Vagina (tissue), 2 donors: ENCODE data around the gene LZTFL1. TPM values are rescaled to one million over a fixed set of nuclear protein-coding genes. Genes with fewer than 3 reads are reported as not detected.
A peak's percentile ranks its signal among the peaks of the same experiment; 100 is the strongest.

Experiments
- DNase-seq, 2 donors: peaks; one replicate each; pipeline ENCODE4 v3.0.0-alpha.2; 2017; ENCODE audit errors: extremely low spot score in 2 of 2
- H3K27ac ChIP-seq: fragments of 200-600 bp; sonication (generic); one replicate; pipeline ENCODE4 v1.5.1; 2019
- H3K27me3 ChIP-seq: fragments of 200-600 bp; sonication (generic); one replicate; pipeline ENCODE4 v1.5.1; 2019
- H3K36me3 ChIP-seq, 2 donors: fragments of 200-600 bp; sonication (generic); one replicate each; pipeline ENCODE4 v1.5.1; 2017 to 2019
- H3K4me1 ChIP-seq: fragments of 200-600 bp; sonication (generic); one replicate; pipeline ENCODE4 v1.5.1; 2019
- H3K4me3 ChIP-seq, 2 donors: fragments of 200-600 bp; sonication (generic); 1 replicate in 1 of 2; 2 replicates in 1 of 2; pipeline ENCODE4 v1.5.1; 2016 to 2019
- H3K9me3 ChIP-seq: fragments of 200-600 bp; sonication (generic); one replicate; pipeline ENCODE4 v1.5.1; 2019
- POLR2A ChIP-seq, 2 donors: fragments of 450-650 bp; IDR thresholded peaks; one replicate each; pipeline ENCODE4 v1.6.1; 2017; ENCODE audit warnings: antibody characterized with exemption in 2 of 2, mild to moderate bottlenecking in 2 of 2, moderate library complexity in 2 of 2
- POLR2AphosphoS5 ChIP-seq, 2 donors: sonication (generic); formaldehyde crosslinking; IDR thresholded peaks; one replicate each; pipeline ENCODE4 v1.9.0; 2017; ENCODE audit warnings: antibody characterized with exemption in 2 of 2, mild to moderate bottlenecking in 2 of 2, low read depth in 1 of 2; ENCODE audit not compliant: insufficient read depth in 1 of 2
- intact Hi-C: fragments of 100-400 bp; cut with DNase I; formaldehyde crosslinking; loops from one replicate; pipeline ENCODE4 v1.15.1; 2023
- total RNA-seq: library from RNA; depleted of rRNA; stranded (reverse); fragments of >200 nt; gene quantifications from one replicate; pipeline ENCODE4 v1.2.3, GENCODE V29; 2016
- TF ChIP-seq, protein P1 (sequence below), 3 experiments: fragments of 450-650 bp in 2 of 3; fragments of 200-600 bp in 1 of 3; sonication (generic) in 1 of 3; IDR thresholded peaks; one replicate each; pipeline ENCODE4 v1.5.1; 2017 to 2019; ENCODE audit warnings: antibody characterized with exemption in 3 of 3, mild to moderate bottlenecking in 2 of 3, moderate library complexity in 2 of 3

The LZTFL1 gene
- total RNA-seq, 1 donor from 2014 or later, result 9.1 TPM

DNA sequence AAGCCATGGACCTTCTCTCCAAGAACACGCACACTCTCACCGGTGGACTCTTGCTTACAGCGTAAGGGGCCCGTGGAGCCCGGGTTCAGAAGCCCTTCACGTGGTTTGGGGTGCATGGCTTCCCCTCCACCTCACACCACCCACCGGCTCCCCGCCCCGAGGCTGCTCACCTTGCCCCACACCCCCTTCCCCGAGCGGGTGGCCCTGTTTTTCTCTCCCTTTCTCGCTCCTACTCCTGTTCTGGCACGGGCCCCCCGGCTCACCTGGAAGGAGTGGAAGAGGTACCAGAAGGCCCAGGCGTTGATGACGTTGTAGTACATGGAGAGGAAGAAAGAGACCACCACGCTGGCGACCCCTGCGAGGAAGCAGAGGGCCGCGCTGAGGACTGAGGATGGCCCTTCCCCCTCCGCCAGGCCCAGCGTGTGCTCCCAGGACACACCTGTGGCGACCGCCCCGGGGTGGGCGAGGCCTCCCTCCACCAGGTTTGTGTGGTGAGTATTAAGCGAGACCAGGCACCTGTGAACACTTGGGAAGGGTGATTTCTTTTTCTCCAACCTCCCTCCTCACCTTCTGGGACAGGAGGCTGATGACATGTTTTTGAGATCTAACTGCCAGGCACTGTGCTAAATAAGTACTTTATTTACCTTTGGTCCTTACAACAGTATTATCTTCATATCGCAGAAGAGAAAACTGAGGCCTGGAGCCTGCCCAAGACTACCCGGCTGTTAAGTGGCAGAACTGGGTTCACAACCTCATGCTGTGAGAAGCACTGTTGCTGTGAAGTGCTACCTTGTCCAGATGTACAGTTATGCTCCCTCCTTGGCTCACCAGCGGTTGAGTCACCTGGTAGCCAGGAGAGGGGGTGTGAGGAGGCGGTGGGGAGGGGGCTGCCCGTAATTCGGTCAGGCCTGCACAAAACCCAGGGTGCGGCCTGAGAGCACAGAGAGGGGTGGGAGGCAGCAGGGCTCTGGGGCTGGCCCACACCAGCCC lies 61.9 kb downstream of the LZTFL1 start:
- DNase-seq, result peak in 1 of 2 donors; percentile 91
- TF ChIP-seq POLR2AphosphoS5 (IDR thresholded peaks at IDR 0.05; ENCODE audit: insufficient read depth in 1 of 2, low read depth in 1 of 2) (no peak), POLR2A (IDR thresholded peaks at IDR 0.05) (no peak)
- TF ChIP-seq, protein P1, sequence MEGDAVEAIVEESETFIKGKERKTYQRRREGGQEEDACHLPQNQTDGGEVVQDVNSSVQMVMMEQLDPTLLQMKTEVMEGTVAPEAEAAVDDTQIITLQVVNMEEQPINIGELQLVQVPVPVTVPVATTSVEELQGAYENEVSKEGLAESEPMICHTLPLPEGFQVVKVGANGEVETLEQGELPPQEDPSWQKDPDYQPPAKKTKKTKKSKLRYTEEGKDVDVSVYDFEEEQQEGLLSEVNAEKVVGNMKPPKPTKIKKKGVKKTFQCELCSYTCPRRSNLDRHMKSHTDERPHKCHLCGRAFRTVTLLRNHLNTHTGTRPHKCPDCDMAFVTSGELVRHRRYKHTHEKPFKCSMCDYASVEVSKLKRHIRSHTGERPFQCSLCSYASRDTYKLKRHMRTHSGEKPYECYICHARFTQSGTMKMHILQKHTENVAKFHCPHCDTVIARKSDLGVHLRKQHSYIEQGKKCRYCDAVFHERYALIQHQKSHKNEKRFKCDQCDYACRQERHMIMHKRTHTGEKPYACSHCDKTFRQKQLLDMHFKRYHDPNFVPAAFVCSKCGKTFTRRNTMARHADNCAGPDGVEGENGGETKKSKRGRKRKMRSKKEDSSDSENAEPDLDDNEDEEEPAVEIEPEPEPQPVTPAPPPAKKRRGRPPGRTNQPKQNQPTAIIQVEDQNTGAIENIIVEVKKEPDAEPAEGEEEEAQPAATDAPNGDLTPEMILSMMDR (IDR thresholded peaks at IDR 0.05), result no peak
- H3K27ac ChIP-seq, result no peak overlapping the region
- H3K27me3 ChIP-seq, result no peaks in the 10 kb centered on the region
- H3K4me1 ChIP-seq, result no peaks in the 10 kb centered on the region
- intact Hi-C loops, result no loop called here
- no peak overlapping the region for H3K4me3 ChIP-seq
- no peaks in the 10 kb centered on the region for H3K9me3 ChIP-seq
- H3K36me3 ChIP-seq, result no peaks in the 10 kb centered on the region

DNA sequence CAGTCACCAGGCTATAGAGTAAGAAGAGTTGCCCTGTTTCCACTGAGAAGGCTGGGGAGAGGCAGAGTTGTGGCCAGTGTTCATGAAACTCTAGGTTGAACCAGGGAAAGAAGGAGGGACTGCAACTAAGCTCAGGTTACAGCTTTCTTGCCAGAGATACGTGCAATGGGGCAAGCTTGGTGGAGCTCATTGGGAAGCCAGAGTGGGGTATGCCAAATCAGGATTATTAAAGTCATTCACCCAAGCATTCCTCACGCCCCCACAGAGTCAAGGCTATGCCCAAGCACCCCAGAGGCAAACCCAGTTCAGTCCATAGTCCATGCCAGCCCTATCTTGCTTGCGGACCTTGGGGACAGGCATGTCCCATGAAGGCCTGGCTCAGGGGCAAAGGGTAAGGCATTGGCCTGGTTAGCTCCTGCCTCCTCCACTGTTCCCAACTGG lies 63.1 kb downstream of the LZTFL1 start:
- Histone ChIP-seq H3K4me3 (no peak overlapping the region), H3K9me3 (no peaks in the 10 kb centered on the region), H3K36me3 (no peaks in the 10 kb centered on the region), H3K4me1 (no peaks in the 10 kb centered on the region), H3K27ac (no peak overlapping the region), H3K27me3 (no peaks in the 10 kb centered on the region)
- DNase-seq, result peak in 1 of 2 donors; percentile 82
- TF ChIP-seq, protein P1 (IDR thresholded peaks at IDR 0.05), result no peak
- TF ChIP-seq POLR2A (IDR thresholded peaks at IDR 0.05) (no peak), POLR2AphosphoS5 (IDR thresholded peaks at IDR 0.05; ENCODE audit: insufficient read depth in 1 of 2, low read depth in 1 of 2) (no peak)
- intact Hi-C loops, result no loop called here

DNA sequence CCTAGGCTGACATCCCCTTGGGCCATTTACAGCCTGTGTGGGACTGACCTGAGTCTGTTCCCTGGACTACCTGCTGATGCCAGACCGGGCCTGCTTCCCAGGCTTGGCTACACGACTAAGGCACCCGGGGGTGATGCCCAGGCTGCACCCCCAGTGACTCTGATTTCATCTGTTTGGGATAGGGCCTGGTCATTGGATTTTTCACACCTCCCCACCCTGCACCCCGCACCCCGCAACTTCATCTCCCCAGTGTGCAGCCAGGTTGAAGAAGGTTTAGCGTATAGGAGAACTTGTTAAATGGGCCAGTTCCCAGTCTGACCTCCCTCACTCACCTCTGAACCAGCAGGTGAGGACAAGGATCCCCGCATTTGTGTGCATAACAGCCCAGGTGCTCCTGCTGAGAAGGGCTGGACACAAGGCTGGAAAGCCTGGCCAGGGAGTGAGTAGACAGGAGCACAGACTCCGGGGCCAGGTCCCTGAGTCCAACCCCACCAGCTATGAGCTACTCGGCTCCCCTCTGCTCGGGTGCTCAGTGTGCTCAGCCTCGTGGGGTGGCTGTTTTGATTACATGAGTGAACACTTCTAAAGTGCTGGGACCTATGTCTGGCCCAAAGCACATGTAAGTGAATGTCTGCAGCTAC lies 64.1 kb downstream of the LZTFL1 start:
- intact Hi-C loops, result no loop called here
- H3K9me3 ChIP-seq, result no peaks in the 10 kb centered on the region
- no peaks in the 10 kb centered on the region for H3K27me3 ChIP-seq
- no peaks in the 10 kb centered on the region for H3K4me1 ChIP-seq
- H3K36me3 ChIP-seq, result no peaks in the 10 kb centered on the region
- TF ChIP-seq POLR2AphosphoS5 (IDR thresholded peaks at IDR 0.05; ENCODE audit: insufficient read depth in 1 of 2, low read depth in 1 of 2) (no peak), POLR2A (IDR thresholded peaks at IDR 0.05) (no peak)
- TF ChIP-seq, protein P1 (IDR thresholded peaks at IDR 0.05), result no peak
- H3K4me3 ChIP-seq, result no peak overlapping the region
- peak in 1 of 2 donors; percentile 88 for DNase-seq
- no peak overlapping the region for H3K27ac ChIP-seq

DNA sequence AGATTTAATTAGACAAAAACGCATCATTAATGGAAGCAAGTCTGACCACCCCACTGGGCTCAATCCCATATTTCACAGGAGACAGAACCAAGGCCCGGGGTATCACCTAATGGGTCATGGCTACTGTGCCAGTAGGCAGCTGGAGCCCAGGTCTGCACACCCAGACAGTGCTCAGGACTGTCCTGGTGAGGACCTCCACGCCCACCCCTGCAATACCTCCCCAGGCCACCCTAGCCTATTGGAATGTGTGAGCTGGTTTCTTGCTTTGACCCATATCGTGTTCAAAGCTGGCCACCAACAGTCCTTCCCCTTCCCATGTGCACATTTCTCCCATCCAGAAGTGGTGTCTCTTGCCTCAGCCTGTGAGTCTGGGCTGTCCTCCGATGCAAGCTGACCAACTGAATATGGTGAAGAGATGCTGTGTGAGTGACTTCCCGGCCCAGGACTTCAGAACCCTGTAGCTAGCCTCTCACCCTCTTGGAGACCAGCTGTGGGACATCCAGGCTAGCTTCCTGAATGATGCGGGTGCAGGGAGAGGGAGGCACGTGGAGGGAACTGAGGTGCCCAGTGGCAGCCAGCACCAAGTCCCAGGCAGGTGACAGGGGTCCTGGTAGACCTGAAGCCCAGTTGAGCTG lies 64.7 kb downstream of the LZTFL1 start:
- peak in 1 of 2 donors; percentile 70 for DNase-seq
- H3K27ac ChIP-seq, result no peak overlapping the region
- intact Hi-C loops, result no loop called here
- no peaks in the 10 kb centered on the region for H3K27me3 ChIP-seq
- no peaks in the 10 kb centered on the region for H3K9me3 ChIP-seq
- no peaks in the 10 kb centered on the region for H3K36me3 ChIP-seq
- no peaks in the 10 kb centered on the region for H3K4me1 ChIP-seq
- TF ChIP-seq, protein P1 (IDR thresholded peaks at IDR 0.05), result no peak
- TF ChIP-seq POLR2AphosphoS5 (IDR thresholded peaks at IDR 0.05; ENCODE audit: insufficient read depth in 1 of 2, low read depth in 1 of 2) (no peak), POLR2A (IDR thresholded peaks at IDR 0.05) (no peak)
- no peak overlapping the region for H3K4me3 ChIP-seq
